ENCODE measurements around the gene OLFM3. TPM values are rescaled to one million over a fixed set of nuclear protein-coding genes. Genes with fewer than 3 reads are reported as not detected.

The OLFM3 gene
- total and polyA plus RNA-seq, 8 donors: 0.15 to 2.4 TPM; not detected in 6

DNA sequence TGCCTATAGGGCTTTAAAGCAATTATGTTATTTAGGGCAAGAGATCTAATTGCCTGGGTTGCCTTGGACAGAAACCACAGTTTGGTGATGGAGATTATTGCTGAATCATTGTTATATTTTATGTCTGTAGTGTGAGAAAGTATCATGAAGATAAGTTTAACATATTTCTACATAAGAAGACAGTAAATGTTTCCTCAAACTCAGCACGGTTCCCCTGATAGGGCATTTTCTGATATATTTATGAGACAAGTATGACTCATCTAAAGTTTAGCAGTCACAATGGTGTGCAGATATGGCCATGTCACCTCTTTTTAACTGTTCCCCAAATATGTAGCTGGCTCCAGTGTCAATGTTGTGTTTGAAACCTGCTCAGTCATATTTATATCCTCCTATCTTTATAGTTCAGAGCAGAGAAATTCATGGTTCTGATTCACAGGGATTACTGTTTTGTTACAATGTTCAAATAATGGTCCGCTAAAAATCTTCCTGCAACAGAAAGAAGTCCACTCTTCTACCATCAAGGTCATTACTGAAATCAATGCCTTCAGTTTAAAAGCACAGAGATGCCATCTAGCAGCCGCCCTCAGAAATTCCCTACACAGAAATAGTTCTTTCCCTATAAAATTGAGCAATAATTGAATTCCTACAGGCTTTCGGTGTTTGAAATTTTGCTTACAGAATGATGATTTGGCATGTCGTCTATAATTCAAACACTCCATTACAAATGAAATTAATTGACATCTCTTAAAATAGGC, 3.7 kb downstream of the OLFM3 start:
- Histone ChIP-seq H3K27ac (no peak overlapping the region), H3K4me3 (no peak overlapping the region), H3K9me3 (peaks cover 0 to 4% (median 0%) of the 10 kb centered on the region in 4 donors), H3K36me3 (no peaks in the 10 kb centered on the region), H3K27me3 (peaks cover 0 to 23% (median 10%) of the 10 kb centered on the region in 3 donors), H3K4me1 (peaks cover 0 to 13% (median 6%) of the 10 kb centered on the region in 4 donors)
- intact Hi-C loops (cut with DNase I; ENCODE audit: low total_unique reads): no loop called here
- TF ChIP-seq, protein P1, sequence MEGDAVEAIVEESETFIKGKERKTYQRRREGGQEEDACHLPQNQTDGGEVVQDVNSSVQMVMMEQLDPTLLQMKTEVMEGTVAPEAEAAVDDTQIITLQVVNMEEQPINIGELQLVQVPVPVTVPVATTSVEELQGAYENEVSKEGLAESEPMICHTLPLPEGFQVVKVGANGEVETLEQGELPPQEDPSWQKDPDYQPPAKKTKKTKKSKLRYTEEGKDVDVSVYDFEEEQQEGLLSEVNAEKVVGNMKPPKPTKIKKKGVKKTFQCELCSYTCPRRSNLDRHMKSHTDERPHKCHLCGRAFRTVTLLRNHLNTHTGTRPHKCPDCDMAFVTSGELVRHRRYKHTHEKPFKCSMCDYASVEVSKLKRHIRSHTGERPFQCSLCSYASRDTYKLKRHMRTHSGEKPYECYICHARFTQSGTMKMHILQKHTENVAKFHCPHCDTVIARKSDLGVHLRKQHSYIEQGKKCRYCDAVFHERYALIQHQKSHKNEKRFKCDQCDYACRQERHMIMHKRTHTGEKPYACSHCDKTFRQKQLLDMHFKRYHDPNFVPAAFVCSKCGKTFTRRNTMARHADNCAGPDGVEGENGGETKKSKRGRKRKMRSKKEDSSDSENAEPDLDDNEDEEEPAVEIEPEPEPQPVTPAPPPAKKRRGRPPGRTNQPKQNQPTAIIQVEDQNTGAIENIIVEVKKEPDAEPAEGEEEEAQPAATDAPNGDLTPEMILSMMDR (IDR thresholded peaks at IDR 0.05): no peak
- TF ChIP-seq POLR2AphosphoS5 (IDR thresholded peaks at IDR 0.05) (no peak), POLR2A (IDR thresholded peaks at IDR 0.05) (no peak)
- 60 to 71% (median 68%) methylated on average over 5 of the region's 5 CpGs for WGBS, 5 donors
- DNase-seq: no peak

DNA sequence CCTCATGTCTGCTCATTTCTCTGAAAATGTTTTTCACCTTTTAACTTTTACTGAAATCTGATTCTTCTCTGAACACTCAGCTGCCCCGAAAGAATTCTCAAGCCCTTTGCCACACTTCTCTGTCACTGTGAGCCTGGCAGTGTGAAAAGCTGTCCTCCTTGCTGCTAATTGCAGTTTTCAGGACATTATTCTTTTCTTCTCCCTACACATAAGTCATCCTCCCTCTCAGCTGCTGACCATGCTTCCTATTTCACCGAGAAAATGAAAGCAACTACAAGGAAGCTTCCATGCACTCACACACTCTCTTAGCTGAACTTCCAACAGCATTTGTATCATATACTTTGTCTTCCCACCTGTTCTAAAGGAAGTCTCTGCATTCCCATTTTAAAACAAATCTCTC, 15.8 kb downstream of the OLFM3 start:
- DNase-seq: no peak
- no peaks in the 10 kb centered on the region for H3K4me1 ChIP-seq
- intact Hi-C loops (cut with DNase I; ENCODE audit: low total_unique reads): no loop called here
- no peak overlapping the region for H3K27ac ChIP-seq
- TF ChIP-seq POLR2A (IDR thresholded peaks at IDR 0.05) (no peak), POLR2AphosphoS5 (IDR thresholded peaks at IDR 0.05) (no peak), EP300 (IDR thresholded peaks at IDR 0.05) (no peak)
- TF ChIP-seq, protein P1 (IDR thresholded peaks at IDR 0.05): no peak
- H3K9me3 ChIP-seq: no peaks in the 10 kb centered on the region
- WGBS, 5 donors: 10 to 39% (median 35%) methylated on average over 2 of the region's 2 CpGs
- no peaks in the 10 kb centered on the region for H3K36me3 ChIP-seq
- H3K27me3 ChIP-seq: no peaks in the 10 kb centered on the region
- H3K4me3 ChIP-seq: no peak overlapping the region

DNA sequence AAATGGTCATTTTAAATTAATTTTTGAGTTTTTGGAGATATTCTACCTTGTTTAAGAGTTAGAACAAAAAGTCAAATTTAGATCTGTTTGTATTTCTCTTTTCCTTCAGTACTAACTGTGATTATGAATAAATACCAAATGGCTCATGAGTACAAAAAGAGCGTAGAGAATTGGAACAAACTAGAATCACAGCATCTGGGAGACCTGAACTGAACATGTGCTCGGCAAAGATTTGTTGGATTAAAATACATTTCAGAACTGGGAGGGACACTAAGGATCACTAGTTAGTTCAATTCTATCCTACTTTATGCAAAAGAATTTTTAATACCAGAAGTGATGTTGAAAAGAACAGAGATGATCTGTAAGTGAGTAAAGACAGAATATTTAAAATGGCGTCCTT, 19.5 kb downstream of the OLFM3 start:
- no peaks in the 10 kb centered on the region for H3K9me3 ChIP-seq
- 84 to 95% (median 91%) methylated on average over 3 of the region's 3 CpGs for WGBS, 5 donors

DNA sequence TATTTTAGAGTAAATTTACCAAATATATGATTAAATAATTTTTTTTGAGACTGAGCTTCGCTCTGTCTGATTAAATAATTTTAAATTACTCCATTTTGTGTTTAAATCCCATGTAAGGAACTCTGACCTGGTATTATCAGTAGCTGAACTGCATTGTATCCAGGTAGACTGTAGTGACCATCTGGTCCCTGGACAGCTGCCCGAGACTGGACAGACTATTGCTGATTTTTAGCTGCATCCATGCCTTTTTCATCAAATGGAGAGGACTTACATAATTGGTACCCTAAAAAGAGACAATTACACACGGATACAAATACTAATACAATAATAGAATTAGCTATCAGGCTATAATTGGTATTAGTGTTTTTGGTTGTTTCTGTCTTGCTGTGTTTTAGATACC, 20.6 kb downstream of the OLFM3 start:
- no peaks in the 10 kb centered on the region for H3K36me3 ChIP-seq
- 57 to 74% (median 64%) methylated on average over 3 of the region's 3 CpGs for WGBS, 5 donors
- no peak for DNase-seq
- no peaks in the 10 kb centered on the region for H3K4me1 ChIP-seq
- H3K27me3 ChIP-seq: no peaks in the 10 kb centered on the region
- no peaks in the 10 kb centered on the region for H3K9me3 ChIP-seq
- H3K4me3 ChIP-seq: no peak overlapping the region
- TF ChIP-seq POLR2AphosphoS5 (IDR thresholded peaks at IDR 0.05): no peak
- TF ChIP-seq, protein P1 (IDR thresholded peaks at IDR 0.05): no peak
- no peak for TF ChIP-seq EP300 (IDR thresholded peaks at IDR 0.05)
- intact Hi-C loops (cut with DNase I; ENCODE audit: low total_unique reads): no loop called here
- H3K27ac ChIP-seq: no peak overlapping the region

More for the DNA sequence above, 19.5 kb downstream of the OLFM3 start:
- H3K27me3 ChIP-seq: no peaks in the 10 kb centered on the region
- no peak for DNase-seq
- H3K4me1 ChIP-seq: no peaks in the 10 kb centered on the region
- TF ChIP-seq EP300 (IDR thresholded peaks at IDR 0.05): no peak
- TF ChIP-seq, protein P1 (IDR thresholded peaks at IDR 0.05): no peak
- TF ChIP-seq POLR2A (IDR thresholded peaks at IDR 0.05): no peak
- no peak for TF ChIP-seq POLR2AphosphoS5 (IDR thresholded peaks at IDR 0.05)
- no peaks in the 10 kb centered on the region for H3K36me3 ChIP-seq
- H3K27ac ChIP-seq: no peak overlapping the region
- intact Hi-C loops (cut with DNase I; ENCODE audit: low total_unique reads): no loop called here
- no peak overlapping the region for H3K4me3 ChIP-seq

All from stomach (tissue), 9 donors.